Ovary (tissue), 9 donors: ENCODE data around the gene NELFB. TPM values are rescaled to one million over a fixed set of nuclear protein-coding genes. Genes with fewer than 3 reads are reported as not detected.
A peak's percentile ranks its signal among the peaks of the same experiment; 100 is the strongest.

ENCODE experiments used
- DNase-seq, 5 donors: peaks; one replicate each; pipeline ENCODE4 v3.0.0-alpha.2; 2019 to 2020
- H3K27ac ChIP-seq, 2 donors: fragments of 200-600 bp; one replicate each; pipeline versions ENCODE4 v1.5.1 to v1.8.0; 2019 to 2022
- H3K27me3 ChIP-seq: fragments of 200-600 bp; one replicate; pipeline ENCODE4 v1.8.0; 2022
- H3K36me3 ChIP-seq: fragments of 200-600 bp; sonication (generic); one replicate; pipeline ENCODE4 v1.5.1; 2019
- H3K4me1 ChIP-seq: one replicate; pipeline ENCODE4 v1.8.1; 2013; ENCODE audit warnings: mild to moderate bottlenecking, moderate library complexity; ENCODE audit not compliant: insufficient read depth
- H3K4me3 ChIP-seq: fragments of 200-600 bp; sonication (generic); one replicate; pipeline ENCODE4 v1.5.1; 2017
- H3K9me3 ChIP-seq, 2 donors: fragments of 200-600 bp in 1 of 2; sonication (generic) in 1 of 2; one replicate each; pipeline versions ENCODE4 v1.5.1 to v1.8.1; 2013 to 2019; ENCODE audit warnings: mild to moderate bottlenecking in 1 of 2, moderate library complexity in 1 of 2
- EP300 ChIP-seq: sonication (generic); formaldehyde crosslinking; IDR thresholded peaks from one replicate; pipeline ENCODE4 v1.6.1; 2017; ENCODE audit warnings: antibody characterized with exemption
- POLR2A ChIP-seq: fragments of 450-650 bp; IDR thresholded peaks from one replicate; pipeline ENCODE4 v1.6.1; 2017; ENCODE audit warnings: antibody characterized with exemption, mild to moderate bottlenecking, moderate library complexity
- WGBS, 3 donors: extraction: QIAGEN DNeasy Blood & Tissue Kit in 1 of 3; methylation state at CpG; one replicate each; pipeline versions ENCODE4 v1.1.5 to v1.1.7; 2013 to 2017; 5-methylcytosine and 5-hydroxymethylcytosine counted together
- intact Hi-C, 4 donors: fragments of 100-400 bp; cut with DNase I; formaldehyde crosslinking; loops; one replicate each; pipeline versions ENCODE4 v1.11.0 to v1.15.1; 2022 to 2023
- polyA plus RNA-seq, 2 donors: library from polyadenylated mRNA; stranded (reverse); fragments of 200-250 nt in 1 of 2; fragments of 350-450 nt in 1 of 2; fragmentation: Illumina TruSeq in 1 of 2; extraction: RNeasy Lipid Tissue Mini Kit (QIAGEN cat#74804) in 1 of 2; gene quantifications; one replicate each; pipeline ENCODE4 v1.2.3, GENCODE V29; 2013 to 2014
- total RNA-seq, 7 donors: library from RNA; depleted of rRNA in 2 of 7; stranded (reverse); fragments of >200 nt in 2 of 7; fragmentation: NEBNext Ultra II Directional in 3 of 7; extraction: Animal tissue kit (Norgen Biotek cat#: 25700) in 3 of 7; gene quantifications; one replicate each; pipeline versions ENCODE4 v1.1.0 to v1.2.4, GENCODE V29; 2016 to 2023
- TF ChIP-seq, protein P1 (sequence below), 3 donors: fragments of 450-650 bp in 2 of 3; fragments of 200-600 bp in 1 of 3; IDR thresholded peaks; one replicate each; pipeline versions ENCODE4 v1.5.1 to v1.8.0; 2016 to 2022; ENCODE audit warnings: antibody characterized with exemption in 3 of 3, mild to moderate bottlenecking in 1 of 3
- donor health status: DM: no; HTN: no; CAD: no; lungs with moderate emphysema.
- donor health status: DM: no; HTN: no; CAD: no.
- donor health status: Bipolar disorder and iron deficiency.
- donor health status: DM: yes; HTN: yes; CAD: no.
- donor health status: DM: no; HTN: no; CAD: no.
- donor health status: DM: yes; HTN: yes; CAD: no.

Gene NELFB
- total and polyA plus RNA-seq, 9 donors = 10.9 to 56.6 (median 44.5) TPM

DNA sequence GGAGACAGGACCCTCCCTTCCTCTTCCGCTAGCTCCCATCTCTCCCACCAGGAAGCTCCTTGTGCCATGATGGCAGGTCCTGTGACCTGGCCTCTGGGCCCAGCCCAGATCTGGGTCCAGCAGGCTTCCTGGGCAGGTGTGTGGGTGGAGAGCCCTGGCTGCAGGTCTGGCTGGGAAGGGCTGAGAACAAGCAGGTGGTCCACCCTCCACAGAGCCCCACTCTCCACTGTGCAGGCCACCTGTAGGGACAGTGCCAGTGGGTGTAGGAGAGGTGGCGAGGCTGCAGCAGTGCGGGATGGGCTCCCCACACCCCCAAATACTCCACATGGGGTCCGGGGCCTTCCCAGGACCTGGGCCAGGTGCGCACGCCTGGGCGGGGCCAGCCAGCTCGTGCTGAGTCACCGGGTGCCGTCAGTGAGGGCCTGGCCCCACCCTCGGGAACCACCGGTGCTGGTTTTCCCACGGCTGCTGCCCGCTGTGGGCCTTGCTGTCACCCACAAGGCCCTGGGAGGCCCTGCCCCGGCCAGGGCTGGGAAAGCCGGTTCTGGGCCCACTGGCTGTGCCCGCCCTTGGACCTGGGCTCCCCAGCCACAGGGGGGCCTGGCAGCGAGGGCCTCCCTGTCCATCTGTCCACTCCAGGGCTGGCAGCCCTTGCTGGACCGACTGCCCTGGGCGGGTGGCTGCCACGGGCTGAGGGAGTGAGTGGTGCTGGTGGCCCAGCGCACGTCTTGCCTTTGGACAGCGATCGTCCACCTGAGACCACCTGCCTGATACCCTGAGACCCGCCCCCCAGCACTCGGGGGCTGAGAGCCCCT lies 56.3 kb downstream of the NELFB start:
- no peak for TF ChIP-seq POLR2A
- TF ChIP-seq EP300 = no peak
- TF ChIP-seq, protein P1, sequence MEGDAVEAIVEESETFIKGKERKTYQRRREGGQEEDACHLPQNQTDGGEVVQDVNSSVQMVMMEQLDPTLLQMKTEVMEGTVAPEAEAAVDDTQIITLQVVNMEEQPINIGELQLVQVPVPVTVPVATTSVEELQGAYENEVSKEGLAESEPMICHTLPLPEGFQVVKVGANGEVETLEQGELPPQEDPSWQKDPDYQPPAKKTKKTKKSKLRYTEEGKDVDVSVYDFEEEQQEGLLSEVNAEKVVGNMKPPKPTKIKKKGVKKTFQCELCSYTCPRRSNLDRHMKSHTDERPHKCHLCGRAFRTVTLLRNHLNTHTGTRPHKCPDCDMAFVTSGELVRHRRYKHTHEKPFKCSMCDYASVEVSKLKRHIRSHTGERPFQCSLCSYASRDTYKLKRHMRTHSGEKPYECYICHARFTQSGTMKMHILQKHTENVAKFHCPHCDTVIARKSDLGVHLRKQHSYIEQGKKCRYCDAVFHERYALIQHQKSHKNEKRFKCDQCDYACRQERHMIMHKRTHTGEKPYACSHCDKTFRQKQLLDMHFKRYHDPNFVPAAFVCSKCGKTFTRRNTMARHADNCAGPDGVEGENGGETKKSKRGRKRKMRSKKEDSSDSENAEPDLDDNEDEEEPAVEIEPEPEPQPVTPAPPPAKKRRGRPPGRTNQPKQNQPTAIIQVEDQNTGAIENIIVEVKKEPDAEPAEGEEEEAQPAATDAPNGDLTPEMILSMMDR (IDR thresholded peaks at IDR 0.05) = no peak
- Histone ChIP-seq H3K4me1 (peaks cover 10% of the 10 kb centered on the region), H3K36me3 (no peaks in the 10 kb centered on the region), H3K27me3 (no peaks in the 10 kb centered on the region), H3K9me3 (no peaks in the 10 kb centered on the region), H3K4me3 (no peak overlapping the region), H3K27ac (no peak overlapping the region)
- intact Hi-C loops = no loop called here
- peak in 3 of 5 donors; percentile 10 to 39 (median 26) for DNase-seq
- 67 to 74% (median 69%) methylated on average over 23 to 27 of the region's 27 CpGs for WGBS, 3 donors

DNA sequence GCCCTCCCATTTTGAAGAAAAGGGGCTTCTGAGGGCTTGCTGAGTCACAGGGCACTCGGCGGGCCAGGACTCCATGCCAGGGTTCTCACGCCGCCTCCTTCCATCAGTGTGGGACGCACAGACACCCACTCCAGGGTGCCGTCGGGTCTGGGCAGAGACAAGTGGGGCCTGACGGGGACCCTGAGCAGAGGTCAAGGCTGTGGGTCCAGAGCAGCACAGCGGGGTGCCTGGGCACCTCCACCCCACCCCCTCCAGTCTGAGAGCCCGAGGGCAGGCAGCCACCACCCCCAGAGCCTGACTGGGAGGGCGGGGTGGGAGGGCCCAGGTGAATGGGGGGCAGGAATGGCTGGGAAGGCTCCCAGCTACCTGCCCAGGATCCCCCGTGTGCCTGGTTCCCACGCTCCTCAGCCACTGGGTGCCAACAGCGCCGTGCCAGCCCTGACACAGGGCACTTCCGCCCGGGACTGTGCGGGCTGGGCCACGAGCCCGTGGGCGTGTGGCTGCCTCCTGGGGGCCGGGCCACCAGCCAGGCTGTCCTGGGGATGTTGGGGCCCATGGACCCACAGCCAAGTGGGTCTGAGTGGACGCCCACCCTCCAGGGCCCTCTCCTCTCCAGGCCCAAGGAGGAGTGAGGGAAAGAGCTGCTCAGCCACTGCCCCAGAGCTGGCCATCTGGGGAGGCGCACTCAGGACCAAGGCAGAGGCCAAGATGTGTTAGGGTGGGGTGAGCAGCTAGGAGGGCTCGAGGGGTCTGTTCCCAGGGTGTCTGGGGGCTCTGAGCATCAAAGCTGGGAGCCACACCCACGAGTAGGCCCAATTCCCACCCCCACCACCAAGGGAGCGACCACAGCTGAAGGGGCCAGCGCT lies 57.1 kb downstream of the NELFB start:
- peak in 1 of 5 donors; percentile 7 for DNase-seq
- TF ChIP-seq EP300 (no peak), POLR2A (no peak)
- TF ChIP-seq, protein P1 (IDR thresholded peaks at IDR 0.05) = no peak
- WGBS, 3 donors = 64 to 76% (median 72%) methylated on average over 23 to 28 of the region's 28 CpGs
- Histone ChIP-seq H3K4me3 (no peak overlapping the region), H3K9me3 (no peaks in the 10 kb centered on the region), H3K36me3 (no peaks in the 10 kb centered on the region), H3K4me1 (peaks cover 10% of the 10 kb centered on the region), H3K27ac (no peak overlapping the region), H3K27me3 (no peaks in the 10 kb centered on the region)
- intact Hi-C loops = no loop called here

DNA sequence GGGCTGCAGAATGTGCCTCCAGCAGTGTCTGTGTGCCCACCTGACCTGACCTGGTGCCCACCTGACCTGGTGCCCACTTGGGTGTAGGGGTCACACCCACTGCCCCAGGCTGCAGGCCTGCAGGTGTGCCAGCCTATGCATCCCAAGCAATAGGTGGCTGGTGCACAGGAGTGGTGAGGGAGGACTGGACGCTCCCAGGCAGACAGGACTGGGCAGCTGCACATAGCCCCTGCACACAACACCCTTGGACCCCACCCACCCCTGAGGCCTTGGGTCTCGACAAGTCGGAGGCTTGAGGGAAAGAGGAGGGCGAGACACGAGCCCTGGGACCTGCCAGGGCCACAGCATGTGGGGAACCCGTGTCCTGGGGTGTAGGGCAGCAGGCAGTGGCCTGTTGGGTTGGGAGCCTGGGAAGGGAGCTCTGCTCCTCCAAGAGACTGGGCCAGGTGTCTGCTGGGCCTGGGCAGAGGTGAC lies 57.8 kb downstream of the NELFB start:
- H3K27ac ChIP-seq = no peak overlapping the region
- H3K36me3 ChIP-seq = no peaks in the 10 kb centered on the region
- no peak overlapping the region for H3K4me3 ChIP-seq
- H3K9me3 ChIP-seq = no peaks in the 10 kb centered on the region
- DNase-seq = no peak
- WGBS, 3 donors = 76 to 86% (median 82%) methylated on average over 6 of the region's 6 CpGs
- intact Hi-C loops = no loop called here
- no peaks in the 10 kb centered on the region for H3K27me3 ChIP-seq
- TF ChIP-seq EP300 = no peak
- TF ChIP-seq, protein P1 (IDR thresholded peaks at IDR 0.05) = no peak
- TF ChIP-seq POLR2A = no peak
- H3K4me1 ChIP-seq = peaks cover 5% of the 10 kb centered on the region

DNA sequence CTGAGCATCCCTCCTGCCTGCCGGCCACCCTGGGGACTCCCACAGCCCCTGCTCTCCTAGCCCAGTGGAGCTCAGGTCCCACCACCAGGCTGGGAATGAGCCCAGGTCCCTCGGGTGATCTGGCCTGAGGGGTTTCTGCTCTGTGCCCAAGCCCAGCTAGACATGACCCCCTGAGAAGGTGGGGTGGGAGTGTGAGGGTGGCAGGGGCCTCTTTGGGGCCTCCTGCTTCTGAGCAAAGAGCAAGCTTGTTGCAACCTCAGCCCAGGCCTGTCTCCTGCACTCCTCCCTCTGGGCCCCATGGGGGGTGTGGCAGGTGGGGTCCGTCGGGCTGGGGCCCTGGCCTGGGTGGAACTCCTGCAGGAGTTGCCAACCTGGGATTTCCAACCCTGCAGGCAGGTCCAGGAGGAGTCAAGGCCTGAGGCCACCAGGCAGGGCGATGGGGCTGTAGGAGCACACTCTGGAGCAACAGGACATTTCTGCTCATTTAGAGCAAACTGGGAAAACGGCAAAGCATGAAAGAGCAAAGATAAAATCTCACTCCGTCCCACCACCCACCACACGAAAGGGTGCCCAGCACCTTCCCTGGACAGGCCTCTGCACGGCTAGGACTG lies 58.3 kb downstream of the NELFB start:
- DNase-seq = peak in 1 of 5 donors; percentile 6
- H3K27ac ChIP-seq = no peak overlapping the region
- no peaks in the 10 kb centered on the region for H3K27me3 ChIP-seq
- H3K4me3 ChIP-seq = no peak overlapping the region
- 72 to 75% (median 75%) methylated on average over 8 to 9 of the region's 9 CpGs for WGBS, 3 donors
- no peaks in the 10 kb centered on the region for H3K9me3 ChIP-seq
- no peaks in the 10 kb centered on the region for H3K36me3 ChIP-seq
- H3K4me1 ChIP-seq = peaks cover 5% of the 10 kb centered on the region
- TF ChIP-seq, protein P1 (IDR thresholded peaks at IDR 0.05) = no peak
- TF ChIP-seq POLR2A = no peak
- no peak for TF ChIP-seq EP300
- intact Hi-C loops = no loop called here
